Stimulated activated CD8-positive, alpha-beta memory T cell treated with anti-CD3 and anti-CD28 coated beads, Interleukin-15, amount 100 ng/mL, for 24 hours (primary cell): ENCODE data around the gene ARHGEF39.

Experiments
- DNase-seq: peaks from one replicate; pipeline ENCODE4 v3.0.0-alpha.2; 2020; ENCODE audit warnings: low read depth

Gene ARHGEF39

DNA sequence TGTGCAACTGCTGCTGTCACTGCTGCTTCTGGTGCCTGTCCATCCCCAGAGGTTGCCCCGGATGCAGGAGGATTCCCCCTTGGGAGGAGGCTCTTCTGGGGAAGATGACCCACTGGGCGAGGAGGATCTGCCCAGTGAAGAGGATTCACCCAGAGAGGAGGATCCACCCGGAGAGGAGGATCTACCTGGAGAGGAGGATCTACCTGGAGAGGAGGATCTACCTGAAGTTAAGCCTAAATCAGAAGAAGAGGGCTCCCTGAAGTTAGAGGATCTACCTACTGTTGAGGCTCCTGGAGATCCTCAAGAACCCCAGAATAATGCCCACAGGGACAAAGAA, 9.0 kb upstream of the ARHGEF39 start:
- DNase-seq = no peak

DNA sequence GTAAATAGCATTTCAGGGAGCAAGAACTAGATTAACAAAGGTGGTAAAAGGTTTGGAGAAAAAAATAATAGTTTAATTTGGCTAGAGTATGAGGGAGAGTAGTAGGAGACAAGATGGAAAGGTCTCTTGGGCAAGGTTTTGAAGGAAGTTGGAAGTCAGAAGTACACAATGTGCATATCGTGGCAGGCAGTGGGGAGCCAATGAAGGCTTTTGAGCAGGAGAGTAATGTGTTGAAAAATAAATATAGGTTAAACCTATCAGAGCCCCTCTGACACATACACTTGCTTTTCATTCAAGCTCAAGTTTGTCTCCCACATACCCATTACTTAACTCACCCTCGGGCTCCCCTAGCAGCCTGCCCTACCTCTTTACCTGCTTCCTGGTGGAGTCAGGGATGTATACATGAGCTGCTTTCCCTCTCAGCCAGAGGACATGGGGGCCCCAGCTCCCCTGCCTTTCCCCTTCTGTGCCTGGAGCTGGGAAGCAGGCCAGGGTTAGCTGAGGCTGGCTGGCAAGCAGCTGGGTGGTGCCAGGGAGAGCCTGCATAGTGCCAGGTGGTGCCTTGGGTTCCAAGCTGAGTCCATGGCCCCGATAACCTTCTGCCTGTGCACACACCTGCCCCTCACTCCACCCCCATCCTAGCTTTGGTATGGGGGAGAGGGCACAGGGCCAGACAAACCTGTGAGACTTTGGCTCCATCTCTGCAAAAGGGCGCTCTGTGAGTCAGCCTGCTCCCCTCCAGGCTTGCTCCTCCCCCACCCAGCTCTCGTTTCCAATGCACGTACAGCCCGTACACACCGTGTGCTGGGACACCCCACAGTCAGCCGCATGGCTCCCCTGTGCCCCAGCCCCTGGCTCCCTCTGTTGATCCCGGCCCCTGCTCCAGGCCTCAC, 8.4 kb upstream of the ARHGEF39 start, which contains the start of gene CA9:
CA9 (plus strand) TSS at position 797 of the 893 bp plus-strand sequence; CDS start at position 829, 32 bp downstream.
- DNase-seq = no peak

DNA sequence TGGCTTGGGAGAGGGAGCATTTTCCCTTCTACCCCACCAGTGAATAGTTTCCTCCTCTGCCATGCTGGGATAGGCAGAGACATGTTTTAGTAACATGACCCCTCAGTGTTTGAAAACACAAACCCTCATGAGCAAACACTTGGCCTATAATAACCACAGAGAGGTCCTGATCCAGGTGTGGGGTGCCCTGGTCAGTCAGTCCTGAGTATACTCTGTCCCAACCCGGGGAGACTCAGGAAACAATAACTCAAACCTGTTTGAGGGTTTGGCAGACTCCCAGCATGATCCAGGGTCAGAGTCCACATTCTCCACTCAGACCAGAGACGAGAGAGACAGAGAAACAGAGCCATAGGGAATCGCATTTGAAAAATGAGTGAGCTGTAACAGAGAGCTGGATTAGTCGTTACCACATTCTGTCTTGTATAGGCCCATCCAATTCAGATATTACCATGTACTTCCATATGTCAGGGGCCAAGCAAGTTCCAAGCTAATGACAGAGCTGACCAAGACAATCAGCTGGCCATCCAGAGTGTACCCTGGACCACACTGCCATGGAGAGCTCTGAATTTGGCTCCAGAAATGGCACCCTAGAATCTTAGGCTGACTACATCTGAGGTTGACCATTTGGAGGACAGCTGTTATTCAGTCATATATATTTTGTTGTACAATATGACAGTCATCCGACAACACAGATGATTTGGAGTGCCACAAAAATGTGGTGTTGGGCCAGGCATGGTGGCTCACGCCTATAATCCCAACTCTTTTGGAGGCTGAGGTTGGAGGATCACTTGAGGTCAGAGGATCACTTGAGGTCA, 4.5 kb upstream of the ARHGEF39 start:
- no peak for DNase-seq

DNA sequence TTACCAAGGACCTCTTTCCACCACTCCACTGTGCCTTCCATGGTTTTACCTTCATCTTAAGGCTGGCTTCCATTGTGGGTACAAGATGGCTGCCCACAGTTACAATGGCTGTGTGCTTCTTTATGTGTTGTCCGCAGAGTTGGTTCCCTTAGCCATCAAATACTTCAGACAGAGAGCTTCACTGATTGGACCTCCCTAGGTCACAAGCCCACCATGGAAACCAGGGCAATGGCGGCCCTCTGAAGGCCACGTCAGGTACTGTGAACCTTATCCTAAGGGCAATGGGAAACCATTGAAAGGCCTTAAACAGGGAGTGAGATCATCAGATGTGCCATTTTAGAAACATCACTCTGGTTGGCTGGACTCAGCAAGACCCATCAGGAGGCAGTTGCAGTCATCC, 2.9 kb upstream of the ARHGEF39 start:
- DNase-seq = no peak

DNA sequence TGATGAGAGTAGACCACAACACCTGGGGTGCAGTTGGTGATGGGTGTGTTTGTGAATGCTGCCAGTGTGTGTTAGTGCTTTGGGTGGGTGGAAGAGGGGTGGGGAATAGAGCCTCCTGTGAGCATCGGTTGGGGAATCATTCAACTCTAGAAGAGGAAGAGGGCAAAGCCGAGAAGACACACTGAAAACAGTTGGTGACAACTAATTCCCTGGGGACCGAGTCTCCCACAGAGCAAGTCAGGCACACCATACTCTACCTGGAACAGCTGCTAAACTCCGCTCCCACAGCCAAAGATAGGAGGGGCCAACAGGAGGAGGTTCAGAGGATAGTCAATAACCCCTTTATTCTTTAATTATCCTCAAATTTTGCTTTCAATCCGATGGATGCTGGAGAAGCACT, 1.6 kb upstream of the ARHGEF39 start:
- no peak for DNase-seq

DNA sequence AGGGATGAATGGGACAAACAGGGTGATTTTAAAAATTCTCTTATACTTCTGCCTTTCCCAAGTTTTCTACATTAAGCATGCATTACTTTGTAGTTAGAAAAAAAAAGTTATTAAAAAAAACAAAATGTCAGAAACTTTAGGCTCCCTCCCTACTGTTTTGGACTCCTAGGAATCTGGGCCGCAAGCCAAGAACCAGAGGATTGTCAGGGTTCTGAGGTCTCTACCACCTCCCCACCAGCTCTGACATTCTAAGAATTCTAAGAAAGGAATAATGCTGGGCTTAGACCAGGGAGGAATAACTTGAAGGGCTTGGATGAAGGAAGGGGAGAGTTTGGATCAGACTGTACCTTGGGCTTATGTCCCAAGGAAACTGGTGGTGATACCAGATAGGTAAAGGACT, 1.1 kb upstream of the ARHGEF39 start:
- DNase-seq = no peak

DNA sequence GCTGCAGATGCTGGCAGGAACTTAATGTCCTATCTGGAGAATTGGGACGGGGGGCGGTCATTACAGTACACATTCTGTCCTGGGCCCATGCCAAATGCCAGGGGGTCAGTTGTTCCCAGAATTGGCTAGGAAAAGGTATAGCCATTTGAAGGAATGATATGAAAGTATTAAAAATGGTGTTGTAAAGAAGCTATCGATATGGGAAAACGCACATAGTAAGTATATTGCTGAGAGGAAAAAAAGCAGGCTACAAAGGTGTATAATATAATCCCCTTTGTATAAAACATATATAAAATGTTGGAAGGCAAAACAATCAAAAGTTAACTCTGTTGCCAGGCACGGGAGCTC, 450 bp upstream of the ARHGEF39 start:
- no peak for DNase-seq

DNA sequence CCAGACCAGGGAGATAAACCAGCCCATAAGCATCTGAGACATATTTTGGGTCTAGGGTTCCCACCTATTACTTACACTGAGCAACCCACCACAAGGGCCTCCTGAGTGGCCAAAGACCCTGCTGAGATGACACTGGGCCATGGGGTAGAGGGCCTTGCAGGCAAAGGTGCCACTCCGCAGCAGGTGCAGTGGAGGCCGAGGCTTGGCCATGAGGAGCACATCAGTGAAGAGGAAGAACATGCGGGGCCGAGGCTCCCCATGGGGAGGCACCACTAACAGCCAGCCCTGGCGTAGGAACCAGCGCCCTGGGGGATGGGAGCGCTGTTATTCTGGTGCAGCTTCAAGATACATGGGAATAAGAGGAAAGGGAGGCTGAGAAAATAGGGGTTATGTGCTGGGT, 2.6 kb downstream of the ARHGEF39 start:
- no peak for DNase-seq

DNA sequence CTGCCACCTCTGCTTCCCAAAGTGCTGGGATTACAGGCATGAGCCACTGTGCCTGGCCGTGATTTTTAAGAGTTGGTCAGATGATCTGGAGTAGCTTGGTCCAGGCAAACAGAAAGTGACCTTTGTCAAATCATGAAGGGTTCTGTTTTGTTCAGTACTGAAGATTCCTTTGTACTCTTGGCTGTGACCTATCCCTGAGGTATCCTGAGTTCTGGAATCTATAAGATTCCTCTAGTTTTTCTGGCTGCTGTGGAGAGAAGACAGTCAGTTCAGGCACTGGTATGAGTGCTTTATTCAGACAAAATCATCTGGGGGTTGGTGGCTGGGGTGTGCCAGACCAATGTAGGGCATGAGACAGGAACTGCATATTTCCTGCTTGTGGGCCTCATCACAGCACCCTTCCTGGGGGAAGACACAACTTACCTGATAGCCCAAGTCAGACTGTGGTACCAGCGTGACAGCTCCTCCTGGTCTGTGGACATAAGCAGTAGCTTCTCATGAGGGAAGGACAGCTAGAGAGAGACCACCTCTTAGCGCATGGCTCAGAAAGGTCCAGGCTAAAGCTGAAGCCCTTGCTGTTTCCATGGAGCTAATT, 3.1 kb downstream of the ARHGEF39 start:
- DNase-seq = no peak

DNA sequence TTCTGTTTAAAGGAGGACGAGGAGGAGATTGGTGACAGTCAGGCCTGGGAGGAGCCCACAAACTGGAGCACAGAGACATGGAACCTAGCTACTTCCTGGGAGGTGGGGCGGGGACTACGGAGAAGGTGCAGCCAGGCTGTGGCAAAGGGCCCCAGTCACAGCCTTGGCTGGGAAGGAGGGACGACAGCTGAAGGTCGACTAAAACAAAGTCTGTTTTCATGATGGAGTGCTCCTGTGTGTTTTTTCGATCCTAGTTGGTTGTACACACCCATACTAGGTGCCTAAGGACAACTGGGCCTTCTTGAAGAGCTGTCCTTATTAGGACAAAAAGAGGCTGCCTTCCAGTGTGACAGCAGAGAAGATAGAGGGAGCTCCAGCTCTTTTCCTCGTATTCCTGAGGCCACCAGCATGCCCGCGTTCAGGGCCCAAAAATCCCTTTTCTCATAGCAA, 4.0 kb downstream of the ARHGEF39 start:
- no peak for DNase-seq

DNA sequence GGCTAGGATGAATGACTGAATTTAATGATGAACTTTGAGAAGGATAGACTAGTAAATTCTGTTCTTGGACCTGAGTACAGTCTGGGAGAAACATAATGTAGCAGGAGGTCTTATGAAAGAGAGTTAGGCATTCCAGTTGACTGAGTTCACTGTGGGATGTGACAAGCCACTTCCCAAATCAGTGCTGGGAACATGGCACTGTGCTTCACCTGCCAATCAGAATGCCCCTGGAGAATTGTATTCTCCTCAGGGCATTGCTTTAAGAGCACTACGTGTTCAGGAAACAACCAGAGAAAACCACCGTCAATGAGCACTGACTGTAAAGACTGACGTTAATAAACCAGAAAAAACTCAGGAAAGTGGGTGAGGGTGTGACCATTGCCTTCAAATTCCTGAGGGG, 5.7 kb downstream of the ARHGEF39 start:
- no peak for DNase-seq

DNA sequence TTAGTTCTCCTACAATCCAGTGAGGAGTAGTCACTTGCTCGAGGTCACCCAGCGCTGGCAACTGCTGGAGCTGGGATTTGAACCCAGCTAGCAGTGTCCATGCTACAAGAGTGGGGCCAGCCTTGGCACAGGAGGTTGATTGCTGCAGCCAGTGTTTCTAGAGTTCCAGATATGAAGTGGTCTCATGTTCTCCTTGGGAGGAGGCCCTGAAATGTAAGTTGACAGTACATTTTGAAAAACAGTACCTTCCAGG, 6.1 kb downstream of the ARHGEF39 start:
- no peak for DNase-seq

DNA sequence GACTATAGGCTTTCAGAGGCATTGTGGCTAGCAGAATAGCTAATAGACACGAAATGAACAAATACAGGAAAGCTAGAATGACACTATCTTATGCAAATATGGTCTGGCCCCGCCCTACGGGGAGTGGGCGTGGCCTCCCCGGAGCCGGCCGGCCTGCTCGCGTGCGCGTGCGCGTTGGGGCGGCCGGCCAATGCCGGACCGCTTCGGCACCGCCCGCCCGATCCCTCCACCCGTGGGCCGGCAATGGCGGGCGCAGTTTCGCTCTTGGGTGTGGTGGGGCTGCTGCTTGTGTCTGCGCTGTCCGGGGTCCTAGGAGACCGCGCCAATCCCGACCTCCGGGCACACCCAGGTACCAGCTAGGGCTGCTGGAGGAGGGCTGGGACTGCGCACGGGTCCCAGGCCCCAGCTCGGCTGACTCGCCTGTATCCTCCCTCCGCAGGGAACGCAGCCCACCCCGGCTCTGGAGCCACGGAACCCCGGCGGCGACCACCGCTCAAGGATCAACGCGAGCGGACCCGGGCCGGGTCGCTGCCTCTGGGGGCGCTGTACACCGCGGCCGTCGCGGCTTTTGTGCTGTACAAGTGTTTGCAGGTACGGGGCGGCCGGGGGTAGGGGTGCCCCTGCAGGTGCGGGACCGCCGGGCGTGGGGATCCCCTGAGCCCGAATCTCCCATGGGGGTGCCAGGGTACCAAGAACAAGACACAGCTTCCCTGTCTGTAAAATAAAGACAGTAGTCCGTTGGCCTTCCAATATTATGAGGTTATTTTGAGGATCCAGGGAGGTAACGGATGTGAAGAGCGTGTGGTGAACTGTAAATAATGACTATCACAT, 6.6 kb downstream of the ARHGEF39 start, which contains the start of gene CCDC107:
CCDC107 (plus strand) TSS at position 156 of the 831 bp plus-strand sequence; CDS start at position 244, 88 bp downstream.
- peak; percentile 72 for DNase-seq

DNA sequence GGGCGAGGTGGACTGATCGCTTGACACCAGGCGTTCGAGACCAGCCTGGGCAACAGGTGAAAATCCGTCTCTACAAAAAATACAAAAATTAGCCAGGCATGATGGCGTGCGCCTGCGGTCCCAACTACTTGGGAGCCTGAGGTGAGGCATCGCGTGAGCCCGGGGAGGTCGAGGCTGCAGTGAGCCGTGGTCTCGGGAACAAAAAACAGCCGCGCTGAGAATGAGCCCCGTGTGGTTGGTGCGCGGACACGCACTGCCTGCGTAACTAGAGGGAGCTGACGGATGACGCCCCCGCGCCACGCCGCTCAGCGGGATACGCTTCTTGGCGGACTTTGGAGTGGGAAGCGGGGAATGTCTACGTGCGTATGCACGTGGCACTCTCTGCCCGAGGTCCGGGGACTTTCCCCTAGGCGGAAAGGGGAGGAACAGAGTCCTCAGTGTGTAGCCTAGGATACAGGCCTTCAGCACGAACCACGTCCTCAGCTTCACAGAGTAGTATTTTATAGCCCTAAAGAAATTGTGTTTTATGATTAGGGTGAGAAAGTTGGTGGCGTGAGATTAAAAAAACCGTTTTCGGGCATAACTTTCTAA, 7.4 kb downstream of the ARHGEF39 start, which contains the start of gene RMRP:
RMRP (minus strand) TSS at position 474 of the 591 bp plus-strand sequence.
- DNase-seq = peak; percentile 77

DNA sequence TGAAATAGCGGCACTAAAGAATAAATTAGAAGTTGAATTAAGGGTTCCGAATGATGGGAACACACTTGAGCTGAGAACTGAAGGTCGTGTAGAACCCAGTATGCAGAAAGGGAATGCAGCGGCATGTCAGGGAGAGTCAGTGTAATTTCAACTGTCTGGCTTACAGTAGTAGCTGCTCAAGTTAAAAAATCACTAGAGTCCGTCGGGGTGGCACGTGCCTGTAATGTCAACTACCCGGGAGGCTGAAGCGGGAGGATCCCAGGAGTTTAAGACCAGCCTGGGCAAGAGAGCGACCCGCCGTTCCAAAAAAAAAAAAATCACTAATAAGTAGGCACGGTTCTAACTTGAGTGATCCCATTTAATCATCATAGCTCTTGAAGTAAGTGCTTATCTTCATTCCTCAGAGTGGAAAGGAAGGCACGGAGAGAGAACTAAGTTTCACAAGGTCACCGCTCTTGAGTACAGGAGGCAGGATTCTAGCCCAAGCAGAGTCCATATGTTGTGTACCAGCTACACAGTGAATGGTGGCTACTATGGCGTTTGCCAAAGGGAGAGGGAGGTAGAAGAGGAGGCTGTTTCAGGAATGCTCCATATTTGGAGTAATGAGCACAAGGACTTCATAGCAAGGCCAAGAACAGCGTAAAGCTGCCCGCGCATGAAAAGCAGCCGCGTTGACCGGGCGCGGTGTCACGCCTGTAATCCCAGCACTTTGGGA, 8.0 kb downstream of the ARHGEF39 start:
- no peak for DNase-seq

DNA sequence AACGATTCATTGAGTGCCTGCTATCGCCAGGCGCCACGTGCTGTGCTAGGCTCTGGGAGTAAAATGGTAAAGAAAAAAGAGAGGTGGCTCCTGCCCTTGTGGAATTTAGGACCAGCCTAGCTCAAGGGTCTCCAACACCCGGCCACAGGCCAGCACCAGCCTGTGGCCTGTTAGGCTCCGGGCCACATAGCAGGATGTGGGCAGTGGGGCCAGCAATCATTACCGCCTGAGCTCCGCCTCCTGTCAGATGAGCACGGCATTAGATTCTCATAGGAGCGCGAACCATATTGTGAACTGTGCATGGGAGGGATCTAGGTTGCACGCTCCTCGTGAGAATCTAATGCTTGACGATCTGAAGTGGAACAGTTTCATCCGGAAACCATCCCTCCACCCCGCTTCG, 8.6 kb downstream of the ARHGEF39 start:
- no peak for DNase-seq

DNA sequence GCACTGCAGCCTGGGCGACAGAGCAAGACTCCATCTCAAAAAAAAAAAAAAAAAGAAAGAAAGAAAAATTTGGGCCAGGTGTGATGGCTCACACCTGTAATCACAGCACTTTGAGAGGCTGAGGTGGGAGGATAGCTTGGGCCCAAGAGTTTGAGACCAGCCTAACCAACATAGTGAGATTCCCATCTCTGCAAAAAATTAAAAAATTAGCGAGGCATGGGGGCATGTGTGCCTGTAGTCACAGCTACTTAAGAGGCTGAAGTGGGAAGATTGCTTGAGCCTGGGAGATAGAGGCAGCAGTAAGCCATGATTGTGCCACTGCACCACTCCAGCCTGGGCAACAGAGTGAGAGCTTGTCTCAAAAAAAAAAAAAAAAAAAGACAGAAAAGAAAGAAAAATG, 11.4 kb downstream of the ARHGEF39 start:
- no peak for DNase-seq

DNA sequence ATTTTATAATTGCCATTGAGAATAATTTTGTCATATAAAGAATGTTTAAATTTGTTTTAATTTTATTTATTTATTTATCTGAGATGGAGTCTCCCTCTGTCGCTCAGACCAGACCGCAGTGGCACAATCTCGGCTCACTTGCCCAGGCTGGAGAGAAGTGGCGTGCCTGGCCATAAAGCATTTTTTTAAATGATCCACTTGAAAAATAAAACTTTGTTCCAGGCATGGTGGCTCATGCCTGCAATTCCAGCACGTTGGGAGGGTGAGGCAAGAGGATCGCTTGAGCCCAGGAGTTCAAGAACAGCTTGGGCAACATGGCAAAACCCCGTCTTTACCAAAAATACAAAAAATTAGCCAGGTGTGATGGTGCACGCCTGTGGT, 12.2 kb downstream of the ARHGEF39 start:
- DNase-seq = no peak

DNA sequence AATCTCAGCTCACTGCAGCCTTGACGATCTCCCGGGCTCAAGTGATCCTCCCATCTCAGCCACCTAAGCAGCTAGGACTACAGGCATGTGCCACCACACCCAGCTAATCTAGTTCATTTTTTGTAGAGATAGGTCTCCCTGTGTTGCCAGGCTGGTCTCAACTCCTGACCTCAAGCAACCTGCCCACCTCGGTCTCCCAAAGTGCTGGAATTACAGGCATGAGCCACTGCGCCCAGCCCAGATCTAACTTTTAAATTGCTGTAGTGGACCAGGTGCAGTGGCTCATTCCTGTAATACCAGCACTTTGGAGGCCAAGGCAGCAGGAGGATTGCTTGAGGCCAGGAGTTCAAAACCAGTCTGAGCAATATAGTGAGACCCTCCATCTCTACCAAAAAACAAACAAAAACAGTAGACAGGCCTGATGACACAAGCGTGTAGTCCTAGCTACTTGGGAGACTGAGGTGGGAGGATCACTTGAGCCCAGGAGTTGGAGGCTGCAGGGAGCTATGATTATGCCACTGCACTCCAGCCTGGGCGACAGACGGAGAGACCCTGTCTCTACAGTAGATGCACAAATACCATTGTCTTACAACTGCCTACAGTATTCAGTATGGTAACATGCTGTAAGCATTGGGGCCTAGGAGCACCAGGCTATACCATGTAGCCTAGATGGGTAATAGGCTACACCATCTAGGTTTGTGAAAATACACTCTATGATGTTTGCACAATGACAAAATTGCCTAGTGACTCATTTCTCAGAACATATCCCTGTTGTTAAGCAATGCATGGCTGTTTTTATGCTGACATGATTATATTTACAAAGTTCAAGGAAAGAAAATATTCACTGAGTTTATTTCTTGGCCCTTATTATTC, 12.8 kb downstream of the ARHGEF39 start:
- no peak for DNase-seq
